ENCODE data around the gene OTUD5.

GRCh38 chrX:48999030-48999429 lies 41.6 kb upstream of the OTUD5 start:
- no peak for TF ChIP-seq CTCF (IDR thresholded peaks at IDR 0.05)
- TF ChIP-seq POLR2A (IDR thresholded peaks at IDR 0.05): no peak

All from testis (tissue), 2 donors.